ENCODE measurements around the gene ZNF771. TPM values are rescaled to one million over a fixed set of nuclear protein-coding genes. Genes with fewer than 3 reads are reported as not detected.

The ZNF771 gene
- total and polyA plus RNA-seq, 2 donors (not counting 3 experiments of a cell fraction or from before 2014, with no cell fraction given): 11.7 to 16.8 TPM

GRCh38 chr16:30383521-30383920, 23.9 kb upstream of the ZNF771 start:
- intact Hi-C loops (cut with micrococcal nuclease): no loop called here
- Histone ChIP-seq H4K20me1 (replicated peaks; ENCODE audit: control insufficient read depth, extremely low read depth, insufficient read depth, low read length) (no peaks in the 10 kb centered on the region), H3K9ac (replicated peaks; ENCODE audit: extremely low read depth, insufficient read depth, low read length) (no peak overlapping the region), H3K27me3 (ENCODE audit: control insufficient read depth in 2 of 2, insufficient read depth in 2 of 2, low read length in 2 of 2) (no peaks in the 10 kb centered on the region), H3K27ac (ENCODE audit: insufficient read depth, low read depth, low read length) (no peak overlapping the region), H3K36me3 (ENCODE audit: control insufficient read depth in 2 of 2, extremely low read depth in 1 of 2, insufficient read depth in 2 of 2, low read length in 2 of 2) (no peaks in the 10 kb centered on the region), H3K4me1 (ENCODE audit: control insufficient read depth, extremely low read depth, insufficient read depth, low read length) (peaks cover 5% of the 10 kb centered on the region), H3K9me3 (replicated peaks; ENCODE audit: control insufficient read depth, insufficient read depth, low read length) (no peaks in the 10 kb centered on the region), H3K9me1 (replicated peaks; ENCODE audit: control insufficient read depth, extremely low read depth, insufficient read depth, low read length) (no peaks in the 10 kb centered on the region), H3K79me2 (ENCODE audit: control insufficient read depth, insufficient read depth, low read length) (no peaks in the 10 kb centered on the region), H3K4me2 (ENCODE audit: insufficient read depth, low read length) (no peak overlapping the region), H2AFZ (ENCODE audit: low read depth, low read length) (no peak overlapping the region), H3K4me3 (replicated peaks in 1 of 3; ENCODE audit: insufficient read depth in 1 of 3, low read depth in 1 of 3, low read length in 3 of 3) (no peak overlapping the region)
- TF ChIP-seq EZH2 (IDR thresholded peaks at IDR 0.05; ENCODE audit: borderline replicate concordance, low read depth, low read length, severe bottlenecking): no peak
- TF ChIP-seq MYC (IDR thresholded peaks at IDR 0.05; ENCODE audit: low read depth, low read length): no peak
- TF ChIP-seq MAX (IDR thresholded peaks at IDR 0.05; ENCODE audit: insufficient read depth, insufficient read length): no peak
- no peak for TF ChIP-seq GATA2 (IDR thresholded peaks at IDR 0.05; ENCODE audit: insufficient read depth, insufficient read length, low read depth, low read length)
- TF ChIP-seq CTCF (IDR thresholded peaks at IDR 0.05; ENCODE audit: extremely low read depth in 1 of 2, insufficient read depth in 1 of 2, low read depth in 1 of 2, low read length in 2 of 2): no peak
- TF ChIP-seq POLR2AphosphoS5 (IDR thresholded peaks at IDR 0.05; ENCODE audit: insufficient read depth, low read depth, low read length): no peak
- no peak for TF ChIP-seq JUN (IDR thresholded peaks at IDR 0.05; ENCODE audit: borderline replicate concordance, insufficient read depth, insufficient read length, low read depth)
- TF ChIP-seq FOS (IDR thresholded peaks at IDR 0.05; ENCODE audit: borderline replicate concordance, insufficient read depth, low read length): no peak
- TF ChIP-seq POLR2A (IDR thresholded peaks at IDR 0.05; ENCODE audit: low read depth, low read length): no peak
- ChIA-PET POLR2A (no interaction called here), CTCF (interaction anchor here (1.2 to 1.6 kb wide), 2 partner anchors 11 to 13 kb away, joined by 3 to 6 read pairs; partner anchors contain the start of gene ZNF48)
- no TSS peak for BruUV-seq (replicated peaks)
- FAIRE-seq (no peak), DNase-seq (ENCODE audit: low read depth, low spot score) (no peak)
- dilution Hi-C loops (cut with MboI; ENCODE audit: extremely low pct_ligation_motif_present, low sequenced_read_pairs): no loop called here

Measured in endothelial cell of umbilical vein (primary cell).